ENCODE data around the gene BCL7C.
A peak's percentile ranks its signal among the peaks of the same experiment; 100 is the strongest.
"Not testable (repeated sequence)": the region's sequence is repeated elsewhere in the genome, so short reads cannot be mapped to it uniquely, and the experiment has no call there.

Gene BCL7C

GRCh38 chr16:30896261-30896888 lies 2.5 kb upstream of the BCL7C start, which contains the start of gene CTF1:
CTF1 (plus strand) TSS chr16:30896614; CDS start chr16:30896644, 30 bp downstream.
- peak in 46 of 58 donors; percentile 8 to 70 (median 50) for DNase-seq

GRCh38 chr16:30895627-30896260 lies 1.9 kb upstream of the BCL7C start:
- DNase-seq = no peak

GRCh38 chr16:30894540-30895368 lies 877 bp upstream of the BCL7C start:
- peak in 10 of 58 donors; percentile 25 to 84 (median 70) for DNase-seq

- DNase-seq = no peak
Observed at GRCh38 chr16:30893417-30893743, 497 bp downstream of the BCL7C start.

GRCh38 chr16:30892670-30893416 lies 1.0 kb downstream of the BCL7C start:
- DNase-seq = no peak

GRCh38 chr16:30891043-30891823 lies 2.6 kb downstream of the BCL7C start:
- DNase-seq = not testable (repeated sequence)

GRCh38 chr16:30889721-30890120 lies 4.2 kb downstream of the BCL7C start:
- no peak for DNase-seq

- no peak for DNase-seq
Observed at GRCh38 chr16:30888856-30889499, 4.9 kb downstream of the BCL7C start.

GRCh38 chr16:30887927-30888326 lies 6.0 kb downstream of the BCL7C start:
- no peak for DNase-seq

GRCh38 chr16:30886145-30886544 lies 7.7 kb downstream of the BCL7C start:
- no peak for DNase-seq

- DNase-seq = no peak
Observed at GRCh38 chr16:30885196-30885595, 8.7 kb downstream of the BCL7C start.

GRCh38 chr16:30884760-30885159 lies 9.1 kb downstream of the BCL7C start:
- DNase-seq = no peak

GRCh38 chr16:30882429-30883310 lies 11.2 kb downstream of the BCL7C start:
- no peak for DNase-seq

GRCh38 chr16:30876867-30877266 lies 17.0 kb downstream of the BCL7C start:
- DNase-seq = no peak

- DNase-seq = peak in 6 of 58 donors; percentile 11 to 36 (median 21)
Observed at GRCh38 chr16:30875871-30876801, 17.7 kb downstream of the BCL7C start.

GRCh38 chr16:30874821-30875717 lies 18.8 kb downstream of the BCL7C start:
- peak in 57 of 58 donors; percentile 42 to 92 (median 84) for DNase-seq

Measured in anterior cingulate cortex (tissue), 58 donors.